WTC11 (cell line): ENCODE data around the gene LEKR1.

ENCODE experiments used
- ELF4 ChIP-seq: sonication (generic); formaldehyde crosslinking; IDR thresholded peaks from 2 replicates; pipeline ENCODE4 v1.8.1; 2022; ENCODE audit warnings: low read depth, mild to moderate bottlenecking, moderate library complexity, missing genetic modification reagents
- ESRRA ChIP-seq: sonication (generic); formaldehyde crosslinking; IDR thresholded peaks from 2 replicates; pipeline ENCODE4 v1.8.1; 2022; ENCODE audit warnings: mild to moderate bottlenecking, missing genetic modification reagents, borderline replicate concordance
- ZNF121 ChIP-seq: sonication (generic); formaldehyde crosslinking; IDR thresholded peaks from 2 replicates; pipeline ENCODE4 v1.8.0; 2023; ENCODE audit warnings: missing genetic modification reagents
- TF ChIP-seq, protein P1 (sequence below): sonication (generic); formaldehyde crosslinking; IDR thresholded peaks from 2 replicates; pipeline ENCODE4 v1.8.1; 2022; ENCODE audit warnings: low read depth, mild to moderate bottlenecking, moderate library complexity, missing genetic modification reagents, borderline replicate concordance
- TF ChIP-seq, protein P2 (sequence below): fragments of 200-600 bp; IDR thresholded peaks from 2 replicates; pipeline ENCODE4 v1.8.0; 2022; ENCODE audit warnings: antibody characterized with exemption
- TF ChIP-seq, protein P3 (sequence below): fragments of 250-450 bp; sonication (Bioruptor Pico); IDR thresholded peaks from 2 replicates; pipeline ENCODE4 v2.1.2; 2022; ENCODE audit warnings: mild to moderate bottlenecking, moderate library complexity
- TF ChIP-seq, protein P4 (sequence below): sonication (generic); formaldehyde crosslinking; IDR thresholded peaks from 2 replicates; pipeline ENCODE4 v1.8.0; 2022; ENCODE audit warnings: mild to moderate bottlenecking, missing genetic modification reagents

DNA sequence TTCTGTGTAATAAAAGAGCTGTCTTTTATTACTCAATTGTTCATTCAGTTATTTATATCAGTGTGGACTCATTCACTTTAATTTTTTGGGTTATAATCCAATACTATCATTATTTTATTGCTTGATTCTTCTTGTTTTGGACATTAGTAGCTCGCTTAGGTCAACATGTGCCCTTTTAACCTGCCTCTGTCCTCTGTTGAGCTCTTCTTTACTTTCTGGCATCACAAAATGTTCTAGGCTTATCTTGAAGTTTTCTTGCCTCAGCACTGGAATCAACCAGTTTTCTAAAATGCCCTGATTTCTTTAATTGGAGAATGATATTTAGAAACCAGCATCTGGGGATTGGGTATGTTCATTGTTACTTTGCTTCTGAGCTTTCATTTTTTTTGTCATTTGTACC lies 82.2 kb downstream of the LEKR1 start:
- TF ChIP-seq, protein P1, sequence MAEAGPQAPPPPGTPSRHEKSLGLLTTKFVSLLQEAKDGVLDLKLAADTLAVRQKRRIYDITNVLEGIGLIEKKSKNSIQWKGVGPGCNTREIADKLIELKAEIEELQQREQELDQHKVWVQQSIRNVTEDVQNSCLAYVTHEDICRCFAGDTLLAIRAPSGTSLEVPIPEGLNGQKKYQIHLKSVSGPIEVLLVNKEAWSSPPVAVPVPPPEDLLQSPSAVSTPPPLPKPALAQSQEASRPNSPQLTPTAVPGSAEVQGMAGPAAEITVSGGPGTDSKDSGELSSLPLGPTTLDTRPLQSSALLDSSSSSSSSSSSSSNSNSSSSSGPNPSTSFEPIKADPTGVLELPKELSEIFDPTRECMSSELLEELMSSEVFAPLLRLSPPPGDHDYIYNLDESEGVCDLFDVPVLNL (CRISPR knock-in tag) = no peak
- TF ChIP-seq, protein P2, sequence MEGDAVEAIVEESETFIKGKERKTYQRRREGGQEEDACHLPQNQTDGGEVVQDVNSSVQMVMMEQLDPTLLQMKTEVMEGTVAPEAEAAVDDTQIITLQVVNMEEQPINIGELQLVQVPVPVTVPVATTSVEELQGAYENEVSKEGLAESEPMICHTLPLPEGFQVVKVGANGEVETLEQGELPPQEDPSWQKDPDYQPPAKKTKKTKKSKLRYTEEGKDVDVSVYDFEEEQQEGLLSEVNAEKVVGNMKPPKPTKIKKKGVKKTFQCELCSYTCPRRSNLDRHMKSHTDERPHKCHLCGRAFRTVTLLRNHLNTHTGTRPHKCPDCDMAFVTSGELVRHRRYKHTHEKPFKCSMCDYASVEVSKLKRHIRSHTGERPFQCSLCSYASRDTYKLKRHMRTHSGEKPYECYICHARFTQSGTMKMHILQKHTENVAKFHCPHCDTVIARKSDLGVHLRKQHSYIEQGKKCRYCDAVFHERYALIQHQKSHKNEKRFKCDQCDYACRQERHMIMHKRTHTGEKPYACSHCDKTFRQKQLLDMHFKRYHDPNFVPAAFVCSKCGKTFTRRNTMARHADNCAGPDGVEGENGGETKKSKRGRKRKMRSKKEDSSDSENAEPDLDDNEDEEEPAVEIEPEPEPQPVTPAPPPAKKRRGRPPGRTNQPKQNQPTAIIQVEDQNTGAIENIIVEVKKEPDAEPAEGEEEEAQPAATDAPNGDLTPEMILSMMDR = no peak
- TF ChIP-seq, protein P3, sequence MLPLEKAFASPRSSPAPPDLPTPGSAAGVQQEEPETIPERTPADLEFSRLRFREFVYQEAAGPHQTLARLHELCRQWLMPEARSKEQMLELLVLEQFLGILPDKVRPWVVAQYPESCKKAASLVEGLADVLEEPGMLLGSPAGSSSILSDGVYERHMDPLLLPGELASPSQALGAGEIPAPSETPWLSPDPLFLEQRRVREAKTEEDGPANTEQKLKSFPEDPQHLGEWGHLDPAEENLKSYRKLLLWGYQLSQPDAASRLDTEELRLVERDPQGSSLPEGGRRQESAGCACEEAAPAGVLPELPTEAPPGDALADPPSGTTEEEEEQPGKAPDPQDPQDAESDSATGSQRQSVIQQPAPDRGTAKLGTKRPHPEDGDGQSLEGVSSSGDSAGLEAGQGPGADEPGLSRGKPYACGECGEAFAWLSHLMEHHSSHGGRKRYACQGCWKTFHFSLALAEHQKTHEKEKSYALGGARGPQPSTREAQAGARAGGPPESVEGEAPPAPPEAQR (CRISPR knock-in tag) = no peak
- TF ChIP-seq ZNF121 (CRISPR knock-in tag) = no peak
- no peak for TF ChIP-seq ESRRA
- TF ChIP-seq ELF4 = no peak
- TF ChIP-seq, protein P4, sequence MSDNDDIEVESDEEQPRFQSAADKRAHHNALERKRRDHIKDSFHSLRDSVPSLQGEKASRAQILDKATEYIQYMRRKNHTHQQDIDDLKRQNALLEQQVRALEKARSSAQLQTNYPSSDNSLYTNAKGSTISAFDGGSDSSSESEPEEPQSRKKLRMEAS (CRISPR knock-in tag) = no peak
